ENCODE data around the gene MTHFD1. TPM values are rescaled to one million over a fixed set of nuclear protein-coding genes. Genes with fewer than 3 reads are reported as not detected.
A peak's percentile ranks its signal among the peaks of the same experiment; 100 is the strongest.

MTHFD1 gene
- total and polyA plus RNA-seq, 2 experiments from 2014 or later, result 24.4 to 29.5 TPM

DNA sequence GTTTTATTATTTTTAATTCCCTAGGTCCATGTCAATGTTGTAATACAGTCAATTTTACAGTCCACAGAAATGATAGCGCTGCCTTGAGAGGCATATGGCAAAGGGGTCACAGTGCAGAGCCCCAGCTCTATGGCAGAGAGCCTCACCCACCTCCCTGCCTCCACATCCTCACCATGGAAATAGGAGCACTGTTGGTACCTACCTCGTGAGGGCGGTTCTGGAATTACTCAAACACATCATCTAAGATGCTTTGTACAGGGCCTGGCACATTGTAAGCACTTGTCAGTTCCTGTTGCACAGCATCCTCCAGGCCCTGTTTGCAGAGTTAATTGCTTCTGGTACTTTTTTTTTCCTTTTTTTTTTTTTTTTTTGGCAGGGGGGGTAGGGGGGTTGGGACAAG, 73.1 kb downstream of the MTHFD1 start:
- no peaks in the 10 kb centered on the region for H3K9me3 ChIP-seq (ENCODE audit: low read depth)
- WGBS (ENCODE audit: low lambda C conversion rate, missing lambda C conversion rate), result 86% methylated on average over 3 of the region's 3 CpGs

DNA sequence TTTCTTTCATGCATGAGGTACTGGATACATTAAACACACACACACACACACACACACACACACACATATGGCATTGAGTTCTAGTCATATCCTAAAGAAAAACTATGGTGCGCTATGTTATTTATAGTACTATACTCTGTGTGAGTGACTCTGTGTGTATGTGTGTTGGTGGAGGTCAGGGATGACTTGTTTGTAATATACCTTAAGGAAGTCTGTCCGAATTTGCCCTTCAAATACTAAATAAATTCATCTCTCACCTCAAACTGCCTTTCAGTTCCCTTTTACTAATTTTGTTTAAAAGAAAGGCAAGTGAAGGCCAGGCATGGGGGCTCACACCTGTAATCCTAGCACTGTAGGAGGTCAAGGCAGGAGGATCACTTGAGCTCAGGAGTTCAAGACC, 75.0 kb downstream of the MTHFD1 start:
- WGBS (ENCODE audit: low lambda C conversion rate, missing lambda C conversion rate), result 100% methylated on average over 2 of the region's 2 CpGs
- no peak overlapping the region for H3K4me2 ChIP-seq
- no peak overlapping the region for H3K4me3 ChIP-seq
- H3K27ac ChIP-seq, result no peak overlapping the region
- no peaks in the 10 kb centered on the region for H3K79me2 ChIP-seq
- H4K20me1 ChIP-seq (ENCODE audit: insufficient read depth, poor library complexity, severe bottlenecking), result no peaks in the 10 kb centered on the region
- H3K9me3 ChIP-seq (ENCODE audit: low read depth), result no peaks in the 10 kb centered on the region
- no peak overlapping the region for H2AFZ ChIP-seq
- H3K36me3 ChIP-seq (replicated peaks; ENCODE audit: insufficient read depth, low read depth), result no peaks in the 10 kb centered on the region
- no peak for DNase-seq (ENCODE audit: low spot score)
- H3K9me2 ChIP-seq (replicated peaks; ENCODE audit: insufficient read depth), result no peaks in the 10 kb centered on the region
- TF ChIP-seq, protein P1, sequence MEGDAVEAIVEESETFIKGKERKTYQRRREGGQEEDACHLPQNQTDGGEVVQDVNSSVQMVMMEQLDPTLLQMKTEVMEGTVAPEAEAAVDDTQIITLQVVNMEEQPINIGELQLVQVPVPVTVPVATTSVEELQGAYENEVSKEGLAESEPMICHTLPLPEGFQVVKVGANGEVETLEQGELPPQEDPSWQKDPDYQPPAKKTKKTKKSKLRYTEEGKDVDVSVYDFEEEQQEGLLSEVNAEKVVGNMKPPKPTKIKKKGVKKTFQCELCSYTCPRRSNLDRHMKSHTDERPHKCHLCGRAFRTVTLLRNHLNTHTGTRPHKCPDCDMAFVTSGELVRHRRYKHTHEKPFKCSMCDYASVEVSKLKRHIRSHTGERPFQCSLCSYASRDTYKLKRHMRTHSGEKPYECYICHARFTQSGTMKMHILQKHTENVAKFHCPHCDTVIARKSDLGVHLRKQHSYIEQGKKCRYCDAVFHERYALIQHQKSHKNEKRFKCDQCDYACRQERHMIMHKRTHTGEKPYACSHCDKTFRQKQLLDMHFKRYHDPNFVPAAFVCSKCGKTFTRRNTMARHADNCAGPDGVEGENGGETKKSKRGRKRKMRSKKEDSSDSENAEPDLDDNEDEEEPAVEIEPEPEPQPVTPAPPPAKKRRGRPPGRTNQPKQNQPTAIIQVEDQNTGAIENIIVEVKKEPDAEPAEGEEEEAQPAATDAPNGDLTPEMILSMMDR (IDR thresholded peaks at IDR 0.05; ENCODE audit: poor library complexity), result no peak
- no peak for TF ChIP-seq EZH2 (IDR thresholded peaks at IDR 0.05; ENCODE audit: borderline replicate concordance)
- no peak for TF ChIP-seq EZH2phosphoT487 (IDR thresholded peaks at IDR 0.05; ENCODE audit: low read depth, severe bottlenecking, unreplicated experiment)
- H3K4me1 ChIP-seq (ENCODE audit: insufficient read depth), result peaks cover 6% of the 10 kb centered on the region
- H3K27me3 ChIP-seq, result no peaks in the 10 kb centered on the region

More for the DNA sequence above, 73.1 kb downstream of the MTHFD1 start:
- Histone ChIP-seq H3K4me3 (no peak overlapping the region), H3K27me3 (no peaks in the 10 kb centered on the region), H3K9me2 (replicated peaks; ENCODE audit: insufficient read depth) (no peaks in the 10 kb centered on the region), H4K20me1 (ENCODE audit: insufficient read depth, poor library complexity, severe bottlenecking) (no peaks in the 10 kb centered on the region), H3K36me3 (replicated peaks; ENCODE audit: insufficient read depth, low read depth) (no peaks in the 10 kb centered on the region), H3K4me2 (no peak overlapping the region), H3K27ac (no peak overlapping the region), H3K79me2 (no peaks in the 10 kb centered on the region), H2AFZ (no peak overlapping the region), H3K4me1 (ENCODE audit: insufficient read depth) (no peaks in the 10 kb centered on the region)
- TF ChIP-seq EZH2phosphoT487 (IDR thresholded peaks at IDR 0.05; ENCODE audit: low read depth, severe bottlenecking, unreplicated experiment) (no peak), EZH2 (IDR thresholded peaks at IDR 0.05; ENCODE audit: borderline replicate concordance) (no peak)
- no peak for DNase-seq (ENCODE audit: low spot score)

GRCh38 chr14:64463873-64464272, 75.7 kb downstream of the MTHFD1 start:
- H3K36me3 ChIP-seq (replicated peaks; ENCODE audit: insufficient read depth, low read depth), result no peaks in the 10 kb centered on the region
- no peaks in the 10 kb centered on the region for H3K9me2 ChIP-seq (replicated peaks; ENCODE audit: insufficient read depth)
- TF ChIP-seq, protein P1 (IDR thresholded peaks at IDR 0.05; ENCODE audit: poor library complexity), result no peak
- TF ChIP-seq EZH2phosphoT487 (IDR thresholded peaks at IDR 0.05; ENCODE audit: low read depth, severe bottlenecking, unreplicated experiment), result no peak
- TF ChIP-seq EZH2 (IDR thresholded peaks at IDR 0.05; ENCODE audit: borderline replicate concordance), result no peak
- no peaks in the 10 kb centered on the region for H4K20me1 ChIP-seq (ENCODE audit: insufficient read depth, poor library complexity, severe bottlenecking)
- H3K4me1 ChIP-seq (ENCODE audit: insufficient read depth), result peaks cover 8% of the 10 kb centered on the region
- WGBS (ENCODE audit: low lambda C conversion rate, missing lambda C conversion rate), result 93% methylated on average over 6 of the region's 6 CpGs
- no peaks in the 10 kb centered on the region for H3K27me3 ChIP-seq
- H3K4me2 ChIP-seq, result no peak overlapping the region
- no peak overlapping the region for H2AFZ ChIP-seq
- no peak for DNase-seq (ENCODE audit: low spot score)
- no peaks in the 10 kb centered on the region for H3K79me2 ChIP-seq
- H3K27ac ChIP-seq, result no peak overlapping the region
- no peaks in the 10 kb centered on the region for H3K9me3 ChIP-seq (ENCODE audit: low read depth)
- H3K4me3 ChIP-seq, result no peak overlapping the region

- Histone ChIP-seq H2AFZ (peak overlapping the region; percentile 94), H3K4me3 (peak overlapping the region; percentile 86), H3K79me2 (peaks cover 2% of the 10 kb centered on the region), H3K4me2 (peak overlapping the region; percentile 97), H3K36me3 (replicated peaks; ENCODE audit: insufficient read depth, low read depth) (no peaks in the 10 kb centered on the region), H4K20me1 (ENCODE audit: insufficient read depth, poor library complexity, severe bottlenecking) (no peaks in the 10 kb centered on the region), H3K27me3 (no peaks in the 10 kb centered on the region), H3K27ac (peak overlapping the region; percentile 22), H3K9me3 (ENCODE audit: low read depth) (no peaks in the 10 kb centered on the region), H3K4me1 (ENCODE audit: insufficient read depth) (peaks cover 8% of the 10 kb centered on the region), H3K9me2 (replicated peaks; ENCODE audit: insufficient read depth) (no peaks in the 10 kb centered on the region)
- DNase-seq (ENCODE audit: low spot score), result no peak
- WGBS (ENCODE audit: low lambda C conversion rate, missing lambda C conversion rate), result 15% methylated on average over 6 of the region's 6 CpGs
- no peak for TF ChIP-seq EZH2 (IDR thresholded peaks at IDR 0.05; ENCODE audit: borderline replicate concordance)
- TF ChIP-seq, protein P1 (IDR thresholded peaks at IDR 0.05; ENCODE audit: poor library complexity), result no peak
- no peak for TF ChIP-seq EZH2phosphoT487 (IDR thresholded peaks at IDR 0.05; ENCODE audit: low read depth, severe bottlenecking, unreplicated experiment)
These were observed 76.5 kb downstream of the MTHFD1 start for GRCh38 chr14:64464651-64465050.
